NOMO-1 treated with DMSO at 0.1 percent for 48 hours (cell line): ENCODE results near the gene MFSD1.

Source experiments
- DNase-seq: peaks from one replicate; lab custom pipeline; 2025; ENCODE audit not compliant: unreplicated experiment; lab: John Stamatoyannopoulos, UW

MFSD1 gene

DNA sequence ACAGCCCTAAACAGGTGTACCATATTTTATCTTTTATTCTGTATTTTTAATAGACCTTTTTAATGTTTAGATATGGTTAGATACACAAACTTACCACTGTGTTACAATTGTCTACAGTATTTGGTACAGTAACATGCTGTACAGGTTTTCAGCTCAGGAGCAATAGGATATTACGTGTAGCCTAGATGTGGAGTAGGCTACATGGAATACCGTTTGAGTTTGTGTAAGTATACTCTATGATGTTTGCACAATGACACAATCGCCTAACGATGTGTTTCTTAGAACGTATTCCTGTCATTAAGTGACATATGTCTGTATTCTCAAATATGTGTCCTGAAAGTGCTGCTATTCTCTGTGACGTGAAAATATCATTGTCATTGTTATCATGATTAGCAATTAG lies 62.6 kb downstream of the MFSD1 start:
- DNase-seq, result no peak

DNA sequence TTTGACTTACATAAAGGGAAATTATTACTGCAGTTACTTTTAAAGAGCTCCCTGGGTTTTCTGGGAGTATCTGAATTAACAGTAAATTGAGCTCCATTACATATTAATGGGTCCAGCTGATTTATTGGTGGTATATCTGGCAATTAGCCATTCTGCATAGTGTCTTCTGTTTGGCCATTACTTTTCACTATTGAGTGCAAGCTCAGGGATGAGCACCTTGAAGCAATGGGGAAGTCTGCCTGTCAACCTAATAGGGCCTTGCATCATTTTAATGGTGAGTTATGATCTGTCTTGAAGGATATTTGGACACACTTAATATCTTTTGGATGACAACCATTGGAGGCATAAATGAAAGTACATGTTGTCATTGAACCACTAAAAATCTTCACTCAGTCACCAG lies 73.8 kb downstream of the MFSD1 start:
- DNase-seq, result no peak
